A549 (cell line): Measurements from ENCODE around the gene OGDH.

Experiments
- CBX8 ChIP-seq: fragments of 200-600 bp; sonication (generic); IDR thresholded peaks from 2 replicates; pipeline ENCODE4 v1.6.1; 2016
- EP300 ChIP-seq, 2 experiments: fragments of >200 bp; sonication (Bioruptor Twin); formaldehyde crosslinking; IDR thresholded peaks; 2 replicates in 1 of 2; 3 replicates in 1 of 2; pipeline ENCODE4 v1.6.1; 2016 to 2017
- ESRRA ChIP-seq: fragments of 150-350 bp; IDR thresholded peaks from 2 replicates; pipeline ENCODE4 v1.6.1; 2014; ENCODE audit warnings: mild to moderate bottlenecking, low read length, borderline replicate concordance
- JUNB ChIP-seq: fragments of >200 bp; sonication (Bioruptor Twin); formaldehyde crosslinking; IDR thresholded peaks from 2 replicates; pipeline ENCODE4 v1.6.1; 2016
- MAZ ChIP-seq: fragments of 150-350 bp; IDR thresholded peaks from 2 replicates; pipeline ENCODE4 v1.6.1; 2014; ENCODE audit warnings: antibody characterized with exemption, low read depth, low read length, borderline replicate concordance
- PHF8 ChIP-seq: fragments of 200-600 bp; sonication (generic); IDR thresholded peaks from 2 replicates; pipeline ENCODE4 v1.6.1; 2016; ENCODE audit warnings: low read depth, mild to moderate bottlenecking, antibody characterized with exemption, moderate library complexity, borderline replicate concordance
- POLR2A ChIP-seq: IDR thresholded peaks from 2 replicates; pipeline ENCODE4 v1.6.1; 2012; ENCODE audit warnings: mild to moderate bottlenecking, low read length
- RCOR1 ChIP-seq: fragments of 150-350 bp; IDR thresholded peaks from 2 replicates; pipeline ENCODE4 v1.6.1; 2014; ENCODE audit warnings: antibody characterized with exemption, low read length, low read depth
- REST ChIP-seq: fragments of 200-600 bp; sonication (generic); IDR thresholded peaks from 2 replicates; pipeline ENCODE4 v1.6.1; 2016; ENCODE audit warnings: antibody characterized with exemption, mild to moderate bottlenecking, moderate library complexity
- RNF2 ChIP-seq: fragments of 200-600 bp; sonication (generic); IDR thresholded peaks from 2 replicates; pipeline ENCODE4 v1.6.1; 2016; ENCODE audit warnings: low read depth, mild to moderate bottlenecking, antibody characterized with exemption, moderate library complexity, borderline replicate concordance
- ZSCAN20 ChIP-seq: fragments of 250-450 bp; sonication (Bioruptor Pico); IDR thresholded peaks from 2 replicates; pipeline ENCODE4 v1.8.0; 2022; ENCODE audit warnings: mild to moderate bottlenecking, moderate library complexity
- TF ChIP-seq, protein P1 (sequence below): fragments of >200 bp; sonication (Bioruptor Twin); formaldehyde crosslinking; IDR thresholded peaks from 3 replicates; pipeline ENCODE4 v1.5.1; 2016

GRCh38 chr7:44569959-44570358 lies 36.5 kb upstream of the OGDH start:
- TF ChIP-seq JUNB: no peak
- no peak for TF ChIP-seq MAZ
- TF ChIP-seq PHF8: no peak
- TF ChIP-seq, protein P1, sequence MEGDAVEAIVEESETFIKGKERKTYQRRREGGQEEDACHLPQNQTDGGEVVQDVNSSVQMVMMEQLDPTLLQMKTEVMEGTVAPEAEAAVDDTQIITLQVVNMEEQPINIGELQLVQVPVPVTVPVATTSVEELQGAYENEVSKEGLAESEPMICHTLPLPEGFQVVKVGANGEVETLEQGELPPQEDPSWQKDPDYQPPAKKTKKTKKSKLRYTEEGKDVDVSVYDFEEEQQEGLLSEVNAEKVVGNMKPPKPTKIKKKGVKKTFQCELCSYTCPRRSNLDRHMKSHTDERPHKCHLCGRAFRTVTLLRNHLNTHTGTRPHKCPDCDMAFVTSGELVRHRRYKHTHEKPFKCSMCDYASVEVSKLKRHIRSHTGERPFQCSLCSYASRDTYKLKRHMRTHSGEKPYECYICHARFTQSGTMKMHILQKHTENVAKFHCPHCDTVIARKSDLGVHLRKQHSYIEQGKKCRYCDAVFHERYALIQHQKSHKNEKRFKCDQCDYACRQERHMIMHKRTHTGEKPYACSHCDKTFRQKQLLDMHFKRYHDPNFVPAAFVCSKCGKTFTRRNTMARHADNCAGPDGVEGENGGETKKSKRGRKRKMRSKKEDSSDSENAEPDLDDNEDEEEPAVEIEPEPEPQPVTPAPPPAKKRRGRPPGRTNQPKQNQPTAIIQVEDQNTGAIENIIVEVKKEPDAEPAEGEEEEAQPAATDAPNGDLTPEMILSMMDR: no peak
- no peak for TF ChIP-seq ZSCAN20 (CRISPR knock-in tag)
- no peak for TF ChIP-seq POLR2A
- no peak for TF ChIP-seq RNF2
- no peak for TF ChIP-seq ESRRA
- no peak for TF ChIP-seq EP300 (IDR thresholded peaks at IDR 0.05)
- no peak for TF ChIP-seq CBX8
- no peak for TF ChIP-seq REST
- no peak for TF ChIP-seq RCOR1
